Spleen (tissue), 11 donors: Measurements from ENCODE around the gene PNPLA2. TPM values are rescaled to one million over a fixed set of nuclear protein-coding genes. Genes with fewer than 3 reads are reported as not detected.

Source experiments
- DNase-seq: peaks from one replicate; pipeline ENCODE4 v3.0.0-alpha.2; 2020
- H3K27ac ChIP-seq, 8 donors: fragments of 200-600 bp; sonication (generic) in 7 of 8; 1 replicate in 4 of 8; 2 replicates in 4 of 8; pipeline versions ENCODE4 v1.5.0 to v1.8.0; 2016 to 2021; ENCODE audit warnings: inconsistent platforms in 4 of 8, mild to moderate bottlenecking in 4 of 8, moderate library complexity in 1 of 8
- H3K27me3 ChIP-seq, 7 donors: fragments of 200-600 bp; sonication (generic) in 6 of 7; replicated peaks in 1 of 7; 1 replicate in 4 of 7; 2 replicates in 3 of 7; pipeline versions ENCODE4 v1.5.0 to v1.8.0; 2016 to 2021; ENCODE audit warnings: inconsistent platforms in 3 of 7, mild to moderate bottlenecking in 1 of 7
- H3K36me3 ChIP-seq, 6 donors: fragments of 200-600 bp; sonication (generic) in 5 of 6; 1 replicate in 4 of 6; 2 replicates in 2 of 6; pipeline versions ENCODE4 v1.5.0 to v1.8.0; 2016 to 2021; ENCODE audit warnings: inconsistent platforms in 2 of 6
- H3K4me1 ChIP-seq, 6 donors: fragments of 200-600 bp; sonication (generic) in 5 of 6; 1 replicate in 3 of 6; 2 replicates in 3 of 6; pipeline versions ENCODE4 v1.5.0 to v1.8.0; 2016 to 2021; ENCODE audit warnings: inconsistent platforms in 3 of 6
- H3K4me3 ChIP-seq, 8 donors: fragments of 200-600 bp; sonication (generic) in 7 of 8; 1 replicate in 4 of 8; 2 replicates in 4 of 8; pipeline versions ENCODE4 v1.5.0 to v1.8.0; 2016 to 2021; ENCODE audit warnings: inconsistent platforms in 4 of 8, mild to moderate bottlenecking in 4 of 8, moderate library complexity in 2 of 8
- H3K9me3 ChIP-seq, 8 donors: fragments of 200-600 bp; sonication (generic) in 7 of 8; 1 replicate in 4 of 8; 2 replicates in 4 of 8; pipeline versions ENCODE4 v1.5.0 to v1.8.0; 2016 to 2021; ENCODE audit warnings: inconsistent platforms in 4 of 8
- POLR2A ChIP-seq, 3 donors: fragments of 450-650 bp; IDR thresholded peaks; one replicate each; pipeline ENCODE4 v1.5.1; 2017; ENCODE audit warnings: antibody characterized with exemption in 3 of 3, mild to moderate bottlenecking in 1 of 3
- POLR2AphosphoS5 ChIP-seq, 3 donors: sonication (generic); formaldehyde crosslinking; IDR thresholded peaks; one replicate each; pipeline ENCODE4 v1.5.1; 2017; ENCODE audit warnings: antibody characterized with exemption in 3 of 3
- WGBS, 5 donors: extraction: QIAGEN DNeasy Blood & Tissue Kit in 3 of 5; methylation state at CpG; one replicate each; pipeline versions ENCODE4 v1.1.5 to v1.1.7; 2013 to 2018; 5-methylcytosine and 5-hydroxymethylcytosine counted together
- intact Hi-C: fragments of 100-400 bp; cut with DNase I; formaldehyde crosslinking; loops from one replicate; pipeline ENCODE4 v1.15.0; 2023; ENCODE audit warnings: low total_unique reads
- polyA plus RNA-seq, 3 donors: library from polyadenylated mRNA; stranded (reverse); fragments of 200-250 nt; gene quantifications; one replicate each; pipeline ENCODE4 v1.2.1, GENCODE V29; 2013
- total RNA-seq, 7 donors: library from RNA; depleted of rRNA in 3 of 7; stranded (reverse); fragments of >200 nt in 3 of 7; fragmentation: NEBNext Ultra II Directional in 4 of 7; extraction: Animal tissue kit (Norgen Biotek cat#: 25700) in 4 of 7; gene quantifications; one replicate each; pipeline versions ENCODE4 v1.1.0 to v1.2.1, GENCODE V29; 2016 to 2021
- TF ChIP-seq, protein P1 (sequence below), 11 experiments: fragments of 200-600 bp in 7 of 11; fragments of 450-650 bp in 4 of 11; sonication (generic) in 4 of 11; IDR thresholded peaks in 8 of 11; conservative IDR thresholded peaks in 3 of 11; 1 replicate in 7 of 11; 2 replicates in 4 of 11; pipeline versions ENCODE4 v1.4.0 to v1.8.0; 2016 to 2021; ENCODE audit warnings: antibody characterized with exemption in 11 of 11, inconsistent platforms in 4 of 11, mild to moderate bottlenecking in 1 of 11
- donor health status: healthy with polysubstance abuse.
- donor health status: DM: no; HTN: no; CAD: no; lungs with moderate emphysema.
- donor health status: DM: no; HTN: no; CAD: no.
- donor health status: Bipolar disorder and iron deficiency.
- donor health status: healthy.
- donor health status: DM: no; HTN: no; CAD: no.
- donor health status: DM: yes; HTN: yes; CAD: no.

PNPLA2 gene
- total and polyA plus RNA-seq, 10 donors, result 46.3 to 131 (median 107) TPM

DNA sequence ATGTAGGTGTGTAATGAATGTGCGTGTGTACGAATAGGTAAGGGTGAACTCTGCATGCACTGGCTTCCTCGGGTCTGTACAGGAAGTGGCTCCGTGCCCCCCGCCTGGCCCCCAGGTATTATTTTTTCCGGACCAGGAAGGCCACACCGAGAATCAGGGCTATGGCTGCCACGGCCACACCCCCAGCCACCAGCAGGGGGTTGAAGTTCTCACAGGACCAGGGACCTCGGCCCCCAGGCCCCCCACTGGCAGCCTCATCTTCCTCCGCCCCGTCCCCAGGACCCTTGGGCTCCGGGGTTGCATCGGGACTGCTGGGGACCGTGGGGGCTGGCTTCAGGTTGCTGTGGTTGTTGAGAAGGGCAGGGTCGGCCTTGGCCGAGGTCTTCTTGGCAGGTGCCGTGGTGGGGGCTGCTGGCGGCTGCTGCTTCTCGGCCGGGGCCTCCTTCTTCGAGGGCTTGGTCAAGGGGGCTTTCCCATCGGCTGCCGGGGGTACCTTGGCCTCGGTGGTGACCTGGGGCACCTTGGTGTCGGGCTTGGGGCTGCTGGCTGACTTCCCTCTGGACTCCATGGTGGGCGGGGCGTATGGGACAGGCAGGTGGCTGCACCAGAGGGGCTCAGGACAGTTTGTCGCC is 30.6 kb upstream of the PNPLA2 start:
- TF ChIP-seq POLR2A (IDR thresholded peaks at IDR 0.05) (no peak), POLR2AphosphoS5 (IDR thresholded peaks at IDR 0.05) (no peak)
- TF ChIP-seq, protein P1, sequence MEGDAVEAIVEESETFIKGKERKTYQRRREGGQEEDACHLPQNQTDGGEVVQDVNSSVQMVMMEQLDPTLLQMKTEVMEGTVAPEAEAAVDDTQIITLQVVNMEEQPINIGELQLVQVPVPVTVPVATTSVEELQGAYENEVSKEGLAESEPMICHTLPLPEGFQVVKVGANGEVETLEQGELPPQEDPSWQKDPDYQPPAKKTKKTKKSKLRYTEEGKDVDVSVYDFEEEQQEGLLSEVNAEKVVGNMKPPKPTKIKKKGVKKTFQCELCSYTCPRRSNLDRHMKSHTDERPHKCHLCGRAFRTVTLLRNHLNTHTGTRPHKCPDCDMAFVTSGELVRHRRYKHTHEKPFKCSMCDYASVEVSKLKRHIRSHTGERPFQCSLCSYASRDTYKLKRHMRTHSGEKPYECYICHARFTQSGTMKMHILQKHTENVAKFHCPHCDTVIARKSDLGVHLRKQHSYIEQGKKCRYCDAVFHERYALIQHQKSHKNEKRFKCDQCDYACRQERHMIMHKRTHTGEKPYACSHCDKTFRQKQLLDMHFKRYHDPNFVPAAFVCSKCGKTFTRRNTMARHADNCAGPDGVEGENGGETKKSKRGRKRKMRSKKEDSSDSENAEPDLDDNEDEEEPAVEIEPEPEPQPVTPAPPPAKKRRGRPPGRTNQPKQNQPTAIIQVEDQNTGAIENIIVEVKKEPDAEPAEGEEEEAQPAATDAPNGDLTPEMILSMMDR (IDR thresholded peaks at IDR 0.05 in 8 of 11, conservative IDR thresholded peaks at IDR 0.05 in 3 of 11), result peak in 1 of 11 experiments; percentile 21
- Histone ChIP-seq H3K27ac (no peak overlapping the region), H3K4me1 (peaks cover 0 to 31% (median 18%) of the 10 kb centered on the region in 6 donors), H3K27me3 (peaks cover 0 to 36% (median 26%) of the 10 kb centered on the region in 7 donors), H3K4me3 (no peak overlapping the region), H3K36me3 (peaks cover 0 to 25% (median 21%) of the 10 kb centered on the region in 6 donors), H3K9me3 (no peaks in the 10 kb centered on the region)
- DNase-seq, result no peak
- 36 to 51% (median 47%) methylated on average over 19 to 28 of the region's 28 CpGs for WGBS, 5 donors
- intact Hi-C loops, result no loop called here

GRCh38 chr11:788953-789940 is 29.5 kb upstream of the PNPLA2 start:
- TF ChIP-seq, protein P1 (IDR thresholded peaks at IDR 0.05 in 8 of 11, conservative IDR thresholded peaks at IDR 0.05 in 3 of 11), result no peak
- TF ChIP-seq POLR2AphosphoS5 (IDR thresholded peaks at IDR 0.05), result peak in 1 of 3 donors; percentile 32
- TF ChIP-seq POLR2A (IDR thresholded peaks at IDR 0.05), result no peak
- H3K27ac ChIP-seq, result no peak overlapping the region
- H3K4me3 ChIP-seq, result peak overlapping the region in 1 of 8 donors; percentile 51
- WGBS, 5 donors, result 30 to 55% (median 44%) methylated on average over 17 to 31 of the region's 31 CpGs
- H3K4me1 ChIP-seq, result peaks cover 0 to 31% (median 16%) of the 10 kb centered on the region in 6 donors
- DNase-seq, result no peak
- H3K27me3 ChIP-seq, result peaks cover 0 to 36% (median 26%) of the 10 kb centered on the region in 7 donors
- intact Hi-C loops, result no loop called here
- no peaks in the 10 kb centered on the region for H3K9me3 ChIP-seq
- H3K36me3 ChIP-seq, result peaks cover 0 to 35% (median 25%) of the 10 kb centered on the region in 6 donors

DNA sequence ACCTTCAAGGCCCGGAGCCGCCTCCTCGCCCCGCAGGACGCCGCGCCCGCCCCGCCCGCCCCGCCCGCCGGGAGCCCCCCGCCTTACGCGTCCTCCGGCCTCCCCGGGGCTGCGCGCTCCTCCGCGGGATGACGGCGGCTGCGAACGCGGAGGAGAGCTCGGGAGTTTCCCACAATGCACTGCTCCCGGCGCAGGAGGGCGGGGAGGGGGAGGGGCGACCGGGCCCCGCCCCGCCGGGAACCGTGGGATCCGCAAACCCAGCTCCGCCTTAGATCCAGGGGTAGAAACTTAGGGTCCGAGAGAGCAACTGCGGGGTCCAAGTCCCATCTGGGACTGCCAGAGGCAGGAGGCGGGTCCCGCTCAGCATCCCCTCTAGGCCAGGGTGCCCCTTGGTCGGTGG is 28.8 kb upstream of the PNPLA2 start, which contains the start of gene CEND1:
TSS of gene CEND1 (minus strand) at position 148 of the 400 bp plus-strand sequence. CDS start 1,514 bp downstream, outside the sequence.
- Histone ChIP-seq H3K9me3 (no peaks in the 10 kb centered on the region), H3K4me3 (peak within 1 kb of the TSS in 1 of 8 donors; percentile 51), H3K36me3 (peaks cover 0 to 42% (median 25%) of the 10 kb centered on the region in 6 donors), H3K27me3 (peaks cover 0 to 36% (median 26%) of the 10 kb centered on the region in 7 donors), H3K27ac (no peak within 1 kb of the TSS), H3K4me1 (peaks cover 0 to 38% (median 22%) of the 10 kb centered on the region in 6 donors)
- no peak for DNase-seq
- WGBS, 5 donors, result 6 to 10% (median 9%) methylated on average over 27 to 44 of the region's 44 CpGs
- TF ChIP-seq POLR2AphosphoS5 (IDR thresholded peaks at IDR 0.05), result peak in 2 of 3 donors; percentile 17 to 36
- TF ChIP-seq, protein P1 (IDR thresholded peaks at IDR 0.05 in 8 of 11, conservative IDR thresholded peaks at IDR 0.05 in 3 of 11), result no peak
- intact Hi-C loops, result no loop called here
